Neural progenitor cell (in vitro differentiated cells): Measurements from ENCODE around the gene CAPN11.

Experiments
- EZH2 ChIP-seq: fragments of 200-600 bp; sonication (generic); IDR thresholded peaks from 2 replicates; pipeline ENCODE4 v1.6.1; 2017; ENCODE audit warnings: antibody characterized with exemption, mild to moderate bottlenecking, moderate library complexity
- EZH2phosphoT487 ChIP-seq: fragments of 200-600 bp; sonication (generic); IDR thresholded peaks from 2 replicates; pipeline ENCODE4 v1.6.1; 2017; ENCODE audit warnings: antibody characterized with exemption
- TF ChIP-seq, protein P1 (sequence below): fragments of 200-600 bp; sonication (generic); IDR thresholded peaks from 2 replicates; pipeline ENCODE4 v1.5.1; 2017; ENCODE audit warnings: antibody characterized with exemption, mild to moderate bottlenecking

GRCh38 chr6:44193307-44193910 lies 34.8 kb downstream of the CAPN11 start:
- TF ChIP-seq, protein P1, sequence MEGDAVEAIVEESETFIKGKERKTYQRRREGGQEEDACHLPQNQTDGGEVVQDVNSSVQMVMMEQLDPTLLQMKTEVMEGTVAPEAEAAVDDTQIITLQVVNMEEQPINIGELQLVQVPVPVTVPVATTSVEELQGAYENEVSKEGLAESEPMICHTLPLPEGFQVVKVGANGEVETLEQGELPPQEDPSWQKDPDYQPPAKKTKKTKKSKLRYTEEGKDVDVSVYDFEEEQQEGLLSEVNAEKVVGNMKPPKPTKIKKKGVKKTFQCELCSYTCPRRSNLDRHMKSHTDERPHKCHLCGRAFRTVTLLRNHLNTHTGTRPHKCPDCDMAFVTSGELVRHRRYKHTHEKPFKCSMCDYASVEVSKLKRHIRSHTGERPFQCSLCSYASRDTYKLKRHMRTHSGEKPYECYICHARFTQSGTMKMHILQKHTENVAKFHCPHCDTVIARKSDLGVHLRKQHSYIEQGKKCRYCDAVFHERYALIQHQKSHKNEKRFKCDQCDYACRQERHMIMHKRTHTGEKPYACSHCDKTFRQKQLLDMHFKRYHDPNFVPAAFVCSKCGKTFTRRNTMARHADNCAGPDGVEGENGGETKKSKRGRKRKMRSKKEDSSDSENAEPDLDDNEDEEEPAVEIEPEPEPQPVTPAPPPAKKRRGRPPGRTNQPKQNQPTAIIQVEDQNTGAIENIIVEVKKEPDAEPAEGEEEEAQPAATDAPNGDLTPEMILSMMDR, result no peak
- no peak for TF ChIP-seq EZH2
- TF ChIP-seq EZH2phosphoT487, result no peak
